Smooth muscle cell of the pulmonary artery (primary cell): Measurements from ENCODE around the gene TERT. TPM values are rescaled to one million over a fixed set of nuclear protein-coding genes. Genes with fewer than 3 reads are reported as not detected.

ENCODE experiments used
- total RNA-seq: library from RNA; depleted of rRNA; stranded (reverse); fragments of >200 nt; gene quantifications from 2 replicates; pipeline ENCODE4 v1.2.3, GENCODE V29; 2014

The TERT gene
- total RNA-seq = not detected in 2 replicates

GRCh38 chr5:1294835-1295649, at the start of gene TERT:
TERT (minus strand) TSS chr5:1295068; CDS start chr5:1294989, 79 bp downstream.

GRCh38 chr5:1225081-1225480, 69.8 kb downstream of the TERT start, which contains the start of gene SLC6A18:
SLC6A18 (plus strand) TSS chr5:1225381; CDS start chr5:1225478, 97 bp downstream.

Other genes with a start within 250 kb of the TERT start
- 20.9 and 30.8 TPM in 2 replicates for gene SLC12A7, start 183.0 kb downstream of the TERT start, total RNA-seq
- not detected in 2 replicates for gene SLC6A19, start 93.5 kb downstream of the TERT start, total RNA-seq
- gene SLC6A18, start 69.7 kb downstream of the TERT start, total RNA-seq = not detected in 2 replicates
- gene CLPTM1L, start 50.0 kb upstream of the TERT start, total RNA-seq = 341 and 425 TPM in 2 replicates
- not detected in 2 replicates for gene SLC6A3, start 150.4 kb upstream of the TERT start, total RNA-seq
- 78.8 and 103 TPM in 2 replicates for gene LPCAT1, start 228.9 kb upstream of the TERT start, total RNA-seq